Measurements from ENCODE around the gene LLGL2.

LLGL2 gene

DNA sequence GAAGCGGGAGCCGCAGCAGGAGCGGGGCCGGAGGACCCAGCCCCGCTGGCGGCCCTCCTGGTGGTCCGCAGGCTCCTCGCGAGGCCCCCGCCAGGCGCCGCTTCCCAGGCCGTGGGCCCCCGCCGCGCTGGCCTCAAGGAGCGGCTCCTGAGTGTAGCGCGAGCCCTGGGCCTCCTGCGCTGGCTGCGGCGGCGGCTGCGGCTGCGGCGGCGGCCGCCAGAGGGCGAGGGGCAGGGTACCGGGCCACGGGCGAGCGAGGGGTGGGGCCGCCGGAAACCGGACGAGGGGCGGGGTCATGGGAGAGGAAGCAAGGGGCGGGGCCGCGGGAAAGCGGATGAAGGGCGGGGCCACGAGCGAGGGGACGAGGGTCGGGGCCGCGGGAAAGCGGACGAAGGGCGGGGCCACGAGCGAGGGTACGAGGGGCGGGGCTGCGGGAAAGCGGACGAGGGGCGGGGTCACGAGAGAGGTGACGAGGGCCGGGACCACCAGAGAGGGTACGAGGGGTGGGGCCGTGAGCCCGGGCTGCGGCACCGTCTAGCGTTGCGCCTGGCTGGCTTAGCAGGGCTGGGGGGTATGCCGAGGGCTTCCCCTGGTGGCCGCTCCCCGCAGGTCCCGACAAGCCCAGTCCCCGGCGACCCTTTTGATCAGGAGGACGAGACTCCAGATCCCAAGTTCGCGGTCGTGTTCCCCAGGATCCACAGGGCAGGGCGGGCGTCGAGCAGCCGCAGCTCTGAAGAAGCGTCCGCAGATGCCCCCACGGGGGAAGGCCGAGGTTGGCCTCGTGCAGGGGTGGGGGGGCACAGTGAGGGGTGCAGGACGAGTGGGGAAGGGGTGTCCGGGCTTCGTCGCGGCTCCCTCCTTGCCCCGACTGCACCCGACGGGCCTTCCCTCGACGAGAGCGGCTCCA, 63.8 kb downstream of the LLGL2 start:
- TF ChIP-seq GABPA (IDR thresholded peaks at IDR 0.05; ENCODE audit: low read depth) = no peak
- TF ChIP-seq POLR2AphosphoS5 (IDR thresholded peaks at IDR 0.05; ENCODE audit: low read depth) = no peak
- TF ChIP-seq, protein P1, sequence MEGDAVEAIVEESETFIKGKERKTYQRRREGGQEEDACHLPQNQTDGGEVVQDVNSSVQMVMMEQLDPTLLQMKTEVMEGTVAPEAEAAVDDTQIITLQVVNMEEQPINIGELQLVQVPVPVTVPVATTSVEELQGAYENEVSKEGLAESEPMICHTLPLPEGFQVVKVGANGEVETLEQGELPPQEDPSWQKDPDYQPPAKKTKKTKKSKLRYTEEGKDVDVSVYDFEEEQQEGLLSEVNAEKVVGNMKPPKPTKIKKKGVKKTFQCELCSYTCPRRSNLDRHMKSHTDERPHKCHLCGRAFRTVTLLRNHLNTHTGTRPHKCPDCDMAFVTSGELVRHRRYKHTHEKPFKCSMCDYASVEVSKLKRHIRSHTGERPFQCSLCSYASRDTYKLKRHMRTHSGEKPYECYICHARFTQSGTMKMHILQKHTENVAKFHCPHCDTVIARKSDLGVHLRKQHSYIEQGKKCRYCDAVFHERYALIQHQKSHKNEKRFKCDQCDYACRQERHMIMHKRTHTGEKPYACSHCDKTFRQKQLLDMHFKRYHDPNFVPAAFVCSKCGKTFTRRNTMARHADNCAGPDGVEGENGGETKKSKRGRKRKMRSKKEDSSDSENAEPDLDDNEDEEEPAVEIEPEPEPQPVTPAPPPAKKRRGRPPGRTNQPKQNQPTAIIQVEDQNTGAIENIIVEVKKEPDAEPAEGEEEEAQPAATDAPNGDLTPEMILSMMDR (IDR thresholded peaks at IDR 0.05; ENCODE audit: insufficient read depth, low read length) = no peak
- TF ChIP-seq, protein P2, sequence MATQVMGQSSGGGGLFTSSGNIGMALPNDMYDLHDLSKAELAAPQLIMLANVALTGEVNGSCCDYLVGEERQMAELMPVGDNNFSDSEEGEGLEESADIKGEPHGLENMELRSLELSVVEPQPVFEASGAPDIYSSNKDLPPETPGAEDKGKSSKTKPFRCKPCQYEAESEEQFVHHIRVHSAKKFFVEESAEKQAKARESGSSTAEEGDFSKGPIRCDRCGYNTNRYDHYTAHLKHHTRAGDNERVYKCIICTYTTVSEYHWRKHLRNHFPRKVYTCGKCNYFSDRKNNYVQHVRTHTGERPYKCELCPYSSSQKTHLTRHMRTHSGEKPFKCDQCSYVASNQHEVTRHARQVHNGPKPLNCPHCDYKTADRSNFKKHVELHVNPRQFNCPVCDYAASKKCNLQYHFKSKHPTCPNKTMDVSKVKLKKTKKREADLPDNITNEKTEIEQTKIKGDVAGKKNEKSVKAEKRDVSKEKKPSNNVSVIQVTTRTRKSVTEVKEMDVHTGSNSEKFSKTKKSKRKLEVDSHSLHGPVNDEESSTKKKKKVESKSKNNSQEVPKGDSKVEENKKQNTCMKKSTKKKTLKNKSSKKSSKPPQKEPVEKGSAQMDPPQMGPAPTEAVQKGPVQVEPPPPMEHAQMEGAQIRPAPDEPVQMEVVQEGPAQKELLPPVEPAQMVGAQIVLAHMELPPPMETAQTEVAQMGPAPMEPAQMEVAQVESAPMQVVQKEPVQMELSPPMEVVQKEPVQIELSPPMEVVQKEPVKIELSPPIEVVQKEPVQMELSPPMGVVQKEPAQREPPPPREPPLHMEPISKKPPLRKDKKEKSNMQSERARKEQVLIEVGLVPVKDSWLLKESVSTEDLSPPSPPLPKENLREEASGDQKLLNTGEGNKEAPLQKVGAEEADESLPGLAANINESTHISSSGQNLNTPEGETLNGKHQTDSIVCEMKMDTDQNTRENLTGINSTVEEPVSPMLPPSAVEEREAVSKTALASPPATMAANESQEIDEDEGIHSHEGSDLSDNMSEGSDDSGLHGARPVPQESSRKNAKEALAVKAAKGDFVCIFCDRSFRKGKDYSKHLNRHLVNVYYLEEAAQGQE (IDR thresholded peaks at IDR 0.05; ENCODE audit: insufficient replicate concordance, low read depth) = no peak
- TF ChIP-seq SPI1 (IDR thresholded peaks at IDR 0.05; ENCODE audit: borderline replicate concordance, low read depth) = no peak
- peak overlapping the region; percentile 55 for H3K4me3 ChIP-seq (replicated peaks; ENCODE audit: insufficient read depth, low read length)
- peak; percentile 71 to 92 for DNase-seq (ENCODE audit: low read depth in 1 of 2, low spot score in 1 of 2)
- H3K27me3 ChIP-seq (ENCODE audit: insufficient read depth, poor library complexity, severe bottlenecking) = peaks cover 19% of the 10 kb centered on the region
- H3K27ac ChIP-seq (replicated peaks) = no peak overlapping the region

DNA sequence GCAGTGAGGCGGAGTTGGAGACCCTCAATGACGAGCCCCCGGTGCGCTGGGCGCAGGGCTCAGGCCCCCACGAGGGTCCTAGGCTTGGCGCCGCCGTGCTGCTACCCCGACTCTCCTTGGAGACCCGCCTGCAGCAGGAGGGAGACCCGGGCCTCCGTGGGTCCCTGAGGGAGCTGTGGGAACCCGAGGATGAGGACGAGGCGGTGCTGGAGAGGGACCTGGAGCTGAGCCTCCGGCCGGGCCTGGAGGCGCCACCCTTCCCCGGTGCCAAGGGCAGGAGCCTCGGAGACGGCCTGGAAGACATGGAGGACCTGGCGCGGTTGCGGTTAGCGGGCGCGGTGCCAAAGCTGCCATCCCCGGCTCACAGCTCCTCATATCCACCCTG, 64.4 kb downstream of the LLGL2 start:
- H3K27ac ChIP-seq (replicated peaks) = no peak overlapping the region
- DNase-seq (ENCODE audit: low read depth in 1 of 2, low spot score in 1 of 2) = no peak
- TF ChIP-seq GABPA (IDR thresholded peaks at IDR 0.05; ENCODE audit: low read depth) = no peak
- H3K27me3 ChIP-seq (ENCODE audit: insufficient read depth, poor library complexity, severe bottlenecking) = peaks cover 19% of the 10 kb centered on the region
- H3K4me3 ChIP-seq (replicated peaks; ENCODE audit: insufficient read depth, low read length) = no peak overlapping the region

DNA sequence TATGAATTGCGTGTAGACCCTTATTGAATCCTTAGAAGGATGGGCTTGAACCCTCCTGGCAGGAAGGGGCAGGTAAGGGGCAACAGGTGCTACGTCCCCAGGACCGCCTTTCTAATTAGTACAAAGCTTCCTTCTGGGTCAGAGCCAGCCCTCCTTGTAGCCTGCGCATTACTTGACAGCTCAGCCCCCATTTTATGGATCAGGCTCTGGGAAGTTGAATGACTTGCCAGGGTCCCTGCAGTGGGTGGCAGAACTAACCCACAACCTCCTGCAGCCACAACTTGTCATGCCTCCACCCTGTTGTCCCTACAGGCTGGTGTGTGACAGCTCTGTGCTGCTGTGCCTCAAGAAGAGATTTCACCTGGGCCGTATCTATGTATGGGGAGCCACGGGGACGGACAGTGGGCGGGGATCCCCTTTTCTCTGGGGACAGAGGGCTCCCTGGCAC, 64.8 kb downstream of the LLGL2 start:
- DNase-seq (ENCODE audit: low read depth in 1 of 2, low spot score in 1 of 2) = no peak
- Histone ChIP-seq H3K4me3 (replicated peaks; ENCODE audit: insufficient read depth, low read length) (no peak overlapping the region), H3K27me3 (ENCODE audit: insufficient read depth, poor library complexity, severe bottlenecking) (peaks cover 19% of the 10 kb centered on the region), H3K27ac (replicated peaks) (no peak overlapping the region)
- TF ChIP-seq POLR2AphosphoS5 (IDR thresholded peaks at IDR 0.05; ENCODE audit: low read depth) (no peak), SPI1 (IDR thresholded peaks at IDR 0.05; ENCODE audit: borderline replicate concordance, low read depth) (no peak), GABPA (IDR thresholded peaks at IDR 0.05; ENCODE audit: low read depth) (no peak)
- TF ChIP-seq, protein P2 (IDR thresholded peaks at IDR 0.05; ENCODE audit: insufficient replicate concordance, low read depth) = no peak
- TF ChIP-seq, protein P1 (IDR thresholded peaks at IDR 0.05; ENCODE audit: insufficient read depth, low read length) = no peak

DNA sequence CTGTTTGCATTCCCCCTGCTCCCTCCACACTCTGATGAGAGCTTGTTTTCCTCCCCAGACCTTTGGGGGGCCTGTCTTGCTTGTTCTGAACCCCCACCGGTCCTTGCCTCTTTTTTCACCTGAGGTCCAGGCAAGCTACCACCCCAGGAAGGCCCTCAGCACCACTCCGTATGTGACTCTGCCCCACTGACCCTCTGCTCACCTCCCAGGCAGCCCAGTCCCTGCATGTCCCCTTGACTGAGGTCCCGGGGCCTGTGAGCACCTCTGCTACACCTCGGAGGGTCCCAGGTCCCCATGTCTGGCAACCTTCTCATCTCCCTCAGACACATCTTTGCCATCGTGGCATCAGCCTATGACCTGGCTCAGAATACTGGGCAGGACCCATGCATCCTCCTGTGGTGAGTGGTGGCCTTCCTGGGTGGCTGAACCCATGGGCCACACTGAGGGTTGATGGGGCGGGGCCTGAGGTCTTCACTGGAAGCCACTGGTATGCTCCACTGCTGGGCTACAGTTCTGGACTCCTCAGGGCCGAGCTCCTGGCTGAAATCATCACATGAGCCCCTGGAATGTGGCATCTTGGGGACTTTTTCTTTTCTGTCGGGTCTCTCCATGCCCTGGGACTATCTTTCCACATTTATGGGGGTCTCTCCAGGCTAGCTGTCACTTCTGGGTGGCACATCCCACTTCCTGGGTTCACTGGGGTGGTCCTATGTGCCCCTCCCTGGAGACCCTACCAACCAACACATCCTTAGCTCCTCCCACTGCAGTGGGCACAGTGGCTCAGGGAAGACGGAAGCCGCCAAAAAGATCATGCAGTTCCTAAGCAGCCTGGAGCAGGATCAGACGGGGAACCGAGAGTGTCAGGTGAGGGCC, 65.6 kb downstream of the LLGL2 start:
- Histone ChIP-seq H3K27me3 (ENCODE audit: insufficient read depth, poor library complexity, severe bottlenecking) (peaks cover 19% of the 10 kb centered on the region), H3K4me3 (replicated peaks; ENCODE audit: insufficient read depth, low read length) (no peak overlapping the region), H3K27ac (replicated peaks) (no peak overlapping the region)
- DNase-seq (ENCODE audit: low read depth in 1 of 2, low spot score in 1 of 2) = no peak
- no peak for TF ChIP-seq GABPA (IDR thresholded peaks at IDR 0.05; ENCODE audit: low read depth)
- TF ChIP-seq POLR2AphosphoS5 (IDR thresholded peaks at IDR 0.05; ENCODE audit: low read depth) = no peak
- TF ChIP-seq, protein P2 (IDR thresholded peaks at IDR 0.05; ENCODE audit: insufficient replicate concordance, low read depth) = no peak
- no peak for TF ChIP-seq SPI1 (IDR thresholded peaks at IDR 0.05; ENCODE audit: borderline replicate concordance, low read depth)
- TF ChIP-seq, protein P1 (IDR thresholded peaks at IDR 0.05; ENCODE audit: insufficient read depth, low read length) = no peak
